ENCODE results near the gene RHBDF2. TPM values are rescaled to one million over a fixed set of nuclear protein-coding genes. Genes with fewer than 3 reads are reported as not detected.
A peak's percentile ranks its signal among the peaks of the same experiment; 100 is the strongest.
"Not testable (repeated sequence)": the region's sequence is repeated elsewhere in the genome, so short reads cannot be mapped to it uniquely, and the experiment has no call there.

Gene RHBDF2
- total and polyA plus RNA-seq, 4 experiments from 2014 or later, result 5.4 to 62.2 (median 32.6) TPM

DNA sequence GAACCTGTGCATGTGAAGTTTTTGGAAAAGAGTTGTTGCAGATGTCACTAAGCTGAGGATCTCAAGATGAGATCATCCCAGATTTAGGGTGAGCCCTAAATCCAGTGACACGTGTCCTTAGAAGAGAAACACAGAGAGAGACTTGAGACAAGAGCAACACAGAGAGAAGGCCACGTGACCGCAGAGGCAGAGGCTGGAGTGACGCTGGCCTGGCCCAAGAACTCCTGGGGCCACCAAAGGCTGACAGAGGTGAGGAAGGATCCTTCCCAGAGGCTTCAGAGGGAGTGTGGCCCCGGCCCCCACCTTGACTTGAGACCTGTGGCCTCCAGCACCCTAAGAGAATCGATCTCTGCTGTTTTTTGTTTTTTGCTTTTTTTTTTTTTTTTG is 12.1 kb upstream of the RHBDF2 start:
- peaks cover 74% of the 10 kb centered on the region for H3K4me1 ChIP-seq (ENCODE audit: insufficient read depth, low read length)
- H3K27ac Mint-ChIP-seq, result peak overlapping the region; percentile 87 to 98 (median 94)

DNA sequence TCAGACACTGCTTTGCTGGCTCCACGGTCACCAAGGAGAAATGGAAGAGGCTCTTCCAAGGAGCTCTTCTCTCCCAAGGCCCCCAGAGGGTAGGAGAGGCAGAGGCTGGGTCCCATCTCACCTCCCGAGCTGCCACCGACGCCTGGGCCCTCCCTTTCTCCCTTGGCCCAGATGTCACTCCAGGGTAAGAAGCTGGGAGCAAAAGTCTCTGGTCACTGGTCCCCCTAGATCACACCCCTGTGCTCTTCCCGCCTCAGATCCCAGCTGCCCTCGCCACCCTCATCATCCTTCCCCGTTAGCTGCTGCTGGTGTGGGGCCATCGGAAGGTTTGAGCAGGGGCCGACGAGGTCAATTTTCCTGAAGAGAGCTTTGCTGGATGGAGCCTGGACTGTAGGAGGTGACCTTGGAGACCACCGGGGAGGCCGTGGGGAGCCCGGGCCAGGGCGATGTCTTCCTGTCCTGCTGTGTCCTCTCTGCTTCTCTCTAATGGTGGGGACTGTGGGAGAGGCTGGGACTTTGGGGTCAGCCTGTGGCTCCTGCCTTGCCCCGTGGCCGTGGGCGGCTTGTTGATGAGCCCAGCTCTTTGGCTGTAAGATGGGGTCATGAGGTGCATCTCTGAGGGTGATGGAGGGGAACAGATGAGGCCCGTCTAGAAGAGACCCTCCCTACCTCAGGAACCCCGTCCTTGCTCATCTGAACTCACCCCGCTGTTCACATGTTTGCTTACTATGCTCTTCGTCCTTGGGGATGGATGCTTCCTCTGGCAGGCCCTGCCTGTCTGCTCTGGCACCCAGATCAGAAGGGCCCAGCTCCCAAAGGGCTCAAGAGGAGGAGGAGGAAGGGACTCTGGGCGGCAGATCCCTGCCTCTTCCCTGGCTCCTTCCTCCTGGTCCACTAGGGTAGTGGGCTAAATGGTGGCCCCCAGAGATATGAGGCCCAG is 11.4 kb upstream of the RHBDF2 start:
- DNase-seq, result peak in 1 of 5 donors; percentile 25
- ChIA-PET CTCF (ENCODE audit: partially characterized antibody) (interaction anchor here (1.0 to 3.5 kb wide), 6 partner anchors 10 to 169 kb away, joined by 4 to 19 read pairs (median 9); partner anchors contain the start of gene AANAT), POLR2A (ENCODE audit: partially characterized antibody) (interaction anchor here (0.7 to 6.9 kb wide), 6 partner anchors 11 to 60 kb away, joined by 3 to 68 read pairs (median 10); partner anchors contain the start of genes AANAT, RHBDF2 and UBE2O)
- no peaks in the 10 kb centered on the region for H3K9me3 Mint-ChIP-seq
- peak overlapping the region in 5 of 8 donors; percentile 45 to 70 (median 62) for H3K4me3 Mint-ChIP-seq
- peaks cover 22 to 61% (median 44%) of the 10 kb centered on the region in 4 donors for H3K4me1 Mint-ChIP-seq
- H3K27me3 Mint-ChIP-seq, result no peaks in the 10 kb centered on the region
- peak overlapping the region; percentile 35 to 98 (median 94) for H3K27ac Mint-ChIP-seq
- Histone ChIP-seq H3K9me3 (ENCODE audit: control insufficient read depth in 1 of 2, low read length in 2 of 2) (no peaks in the 10 kb centered on the region), H3K27ac (ENCODE audit: low read depth, low read length) (no peak overlapping the region), H3K4me1 (ENCODE audit: insufficient read depth, low read length) (peaks cover 68% of the 10 kb centered on the region), H3K4me3 (ENCODE audit: low read length in 2 of 2) (no peak overlapping the region), H3K36me3 (ENCODE audit: insufficient read depth, low read length) (no peaks in the 10 kb centered on the region), H3K27me3 (ENCODE audit: insufficient read depth, low read length) (no peaks in the 10 kb centered on the region)
- H3K36me3 Mint-ChIP-seq, result no peaks in the 10 kb centered on the region
- intact Hi-C loops (cut with micrococcal nuclease), result no loop called here

More for the DNA sequence above, 12.1 kb upstream of the RHBDF2 start:
- H3K9me3 ChIP-seq (ENCODE audit: control insufficient read depth in 1 of 2, low read length in 2 of 2), result no peaks in the 10 kb centered on the region
- H3K36me3 Mint-ChIP-seq, result no peaks in the 10 kb centered on the region
- CTCF ChIA-PET (ENCODE audit: partially characterized antibody), result interaction anchor here (2.6 to 3.5 kb wide), 3 partner anchors 9 to 111 kb away, joined by 8 to 19 read pairs (median 14); partner anchors contain the start of gene AANAT
- intact Hi-C loops (cut with micrococcal nuclease), result no loop called here
- H3K36me3 ChIP-seq (ENCODE audit: insufficient read depth, low read length), result no peaks in the 10 kb centered on the region
- no peaks in the 10 kb centered on the region for H3K9me3 Mint-ChIP-seq
- no peaks in the 10 kb centered on the region for H3K27me3 ChIP-seq (ENCODE audit: insufficient read depth, low read length)
- no peak overlapping the region for H3K27ac ChIP-seq (ENCODE audit: low read depth, low read length)
- POLR2A ChIA-PET (ENCODE audit: partially characterized antibody), result interaction anchor here (0.6 to 6.9 kb wide), 5 partner anchors 12 to 60 kb away, joined by 4 to 68 read pairs (median 13); partner anchors contain the start of genes RHBDF2 and UBE2O
- H3K4me3 ChIP-seq (ENCODE audit: low read length in 2 of 2), result no peak overlapping the region
- peaks cover 28 to 67% (median 47%) of the 10 kb centered on the region in 4 donors for H3K4me1 Mint-ChIP-seq
- DNase-seq, result peak in 1 of 5 donors; percentile 5
- H3K4me3 Mint-ChIP-seq, result peak overlapping the region in 7 of 8 donors; percentile 5 to 70 (median 52)
- H3K27me3 Mint-ChIP-seq, result no peaks in the 10 kb centered on the region

DNA sequence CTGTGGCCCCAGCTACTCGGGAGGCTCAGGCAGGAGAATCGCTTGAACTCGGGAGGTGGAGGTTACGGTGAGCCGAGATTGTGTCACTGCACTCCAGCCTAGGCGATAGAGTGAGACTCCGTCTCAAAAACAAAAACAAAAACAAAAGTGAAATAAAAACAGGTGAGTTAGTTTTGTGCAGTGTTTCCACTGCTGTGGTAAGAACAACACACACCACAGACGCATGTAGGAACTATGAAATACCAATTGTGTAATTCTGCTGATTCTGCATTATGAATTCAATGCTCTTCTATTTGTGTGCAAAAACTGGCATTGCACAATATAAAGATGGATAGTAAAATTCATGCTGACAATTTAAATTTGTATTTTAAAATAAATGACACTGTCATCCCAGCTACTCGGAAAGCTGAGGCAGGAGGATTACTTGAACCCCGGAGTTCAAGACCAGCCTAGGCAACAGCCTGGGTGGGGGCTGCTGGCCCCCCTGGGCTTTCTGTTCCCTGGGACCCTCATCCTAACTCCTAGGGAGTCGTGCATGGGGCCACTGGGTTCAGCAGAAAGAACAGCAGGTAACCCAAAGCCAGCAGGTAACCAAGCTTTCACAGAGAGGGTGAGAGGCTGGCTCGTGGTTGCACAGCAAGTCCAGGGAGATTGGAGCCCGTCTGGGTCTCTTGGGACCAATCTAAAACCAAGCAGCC is 10.6 kb upstream of the RHBDF2 start:
- intact Hi-C loops (cut with micrococcal nuclease), result no loop called here
- H3K4me3 ChIP-seq (ENCODE audit: low read length in 2 of 2), result no peak overlapping the region

DNA sequence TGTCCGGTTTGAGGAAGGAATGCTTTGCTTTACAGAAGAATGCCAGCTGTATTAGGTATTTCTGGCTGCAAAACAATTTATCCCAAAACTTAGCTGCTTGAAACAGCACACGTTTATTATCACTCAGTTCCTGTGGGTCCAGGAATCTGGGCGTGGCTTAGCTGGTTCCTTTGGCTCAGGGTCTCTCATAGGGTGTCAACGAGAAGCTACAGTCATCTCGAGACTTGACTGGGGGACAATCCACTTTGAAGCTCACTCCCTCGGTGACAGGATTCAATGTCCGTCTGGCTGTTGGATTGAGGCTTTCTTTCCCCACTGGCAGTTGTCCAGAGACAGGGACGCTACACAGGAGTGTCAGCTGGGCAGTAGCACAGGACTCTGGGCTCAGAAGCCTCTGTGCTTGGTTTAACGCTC is 9.6 kb upstream of the RHBDF2 start:
- no peak overlapping the region for H3K4me3 Mint-ChIP-seq
- no peak for DNase-seq
- no peak overlapping the region for H3K4me3 ChIP-seq (ENCODE audit: low read length in 2 of 2)
- H3K4me1 ChIP-seq (ENCODE audit: insufficient read depth, low read length), result peaks cover 59% of the 10 kb centered on the region
- intact Hi-C loops (cut with micrococcal nuclease), result no loop called here
- POLR2A ChIA-PET (ENCODE audit: partially characterized antibody), result interaction anchor here (6.9 kb wide), 1 partner anchor 9 kb away, joined by 68 read pairs; the partner anchor contains the start of gene RHBDF2
- peak overlapping the region in 4 of 7 donors; percentile 78 to 93 (median 89) for H3K27ac Mint-ChIP-seq
- CTCF ChIA-PET (ENCODE audit: partially characterized antibody), result interaction anchor here (0.7 to 3.3 kb wide), 6 partner anchors 12 to 114 kb away, joined by 3 to 19 read pairs (median 4); partner anchors contain the start of gene AANAT
- H3K27ac ChIP-seq (ENCODE audit: low read depth, low read length), result no peak overlapping the region
- peaks cover 21 to 63% (median 44%) of the 10 kb centered on the region in 4 donors for H3K4me1 Mint-ChIP-seq
- no peaks in the 10 kb centered on the region for H3K27me3 ChIP-seq (ENCODE audit: insufficient read depth, low read length)
- H3K9me3 Mint-ChIP-seq, result no peaks in the 10 kb centered on the region
- H3K9me3 ChIP-seq (ENCODE audit: control insufficient read depth in 1 of 2, low read length in 2 of 2), result no peaks in the 10 kb centered on the region
- H3K27me3 Mint-ChIP-seq, result no peaks in the 10 kb centered on the region
- no peaks in the 10 kb centered on the region for H3K36me3 Mint-ChIP-seq
- H3K36me3 ChIP-seq (ENCODE audit: insufficient read depth, low read length), result no peaks in the 10 kb centered on the region

More for the DNA sequence above, 10.6 kb upstream of the RHBDF2 start:
- no peaks in the 10 kb centered on the region for H3K9me3 ChIP-seq (ENCODE audit: control insufficient read depth in 1 of 2, low read length in 2 of 2)
- peaks cover 61% of the 10 kb centered on the region for H3K4me1 ChIP-seq (ENCODE audit: insufficient read depth, low read length)
- no peaks in the 10 kb centered on the region for H3K9me3 Mint-ChIP-seq
- CTCF ChIA-PET (ENCODE audit: partially characterized antibody), result interaction anchor here (1.0 to 3.3 kb wide), 5 partner anchors 11 to 170 kb away, joined by 4 to 19 read pairs (median 5); partner anchors contain the start of gene AANAT
- no peaks in the 10 kb centered on the region for H3K27me3 ChIP-seq (ENCODE audit: insufficient read depth, low read length)
- H3K27ac Mint-ChIP-seq, result peak overlapping the region in 6 of 7 donors; percentile 36 to 93 (median 82)
- H3K4me1 Mint-ChIP-seq, result peaks cover 22 to 63% (median 44%) of the 10 kb centered on the region in 4 donors
- POLR2A ChIA-PET (ENCODE audit: partially characterized antibody), result interaction anchor here (1.0 to 6.9 kb wide), 3 partner anchors 10 to 46 kb away, joined by 3 to 68 read pairs (median 8); partner anchors contain the start of gene RHBDF2
- H3K4me3 Mint-ChIP-seq, result peak overlapping the region in 2 of 8 donors; percentile 30
- no peaks in the 10 kb centered on the region for H3K27me3 Mint-ChIP-seq
- DNase-seq, result peak in 3 of 5 donors; percentile 38 to 48 (median 43)
- no peaks in the 10 kb centered on the region for H3K36me3 Mint-ChIP-seq
- no peak overlapping the region for H3K27ac ChIP-seq (ENCODE audit: low read depth, low read length)
- no peaks in the 10 kb centered on the region for H3K36me3 ChIP-seq (ENCODE audit: insufficient read depth, low read length)

DNA sequence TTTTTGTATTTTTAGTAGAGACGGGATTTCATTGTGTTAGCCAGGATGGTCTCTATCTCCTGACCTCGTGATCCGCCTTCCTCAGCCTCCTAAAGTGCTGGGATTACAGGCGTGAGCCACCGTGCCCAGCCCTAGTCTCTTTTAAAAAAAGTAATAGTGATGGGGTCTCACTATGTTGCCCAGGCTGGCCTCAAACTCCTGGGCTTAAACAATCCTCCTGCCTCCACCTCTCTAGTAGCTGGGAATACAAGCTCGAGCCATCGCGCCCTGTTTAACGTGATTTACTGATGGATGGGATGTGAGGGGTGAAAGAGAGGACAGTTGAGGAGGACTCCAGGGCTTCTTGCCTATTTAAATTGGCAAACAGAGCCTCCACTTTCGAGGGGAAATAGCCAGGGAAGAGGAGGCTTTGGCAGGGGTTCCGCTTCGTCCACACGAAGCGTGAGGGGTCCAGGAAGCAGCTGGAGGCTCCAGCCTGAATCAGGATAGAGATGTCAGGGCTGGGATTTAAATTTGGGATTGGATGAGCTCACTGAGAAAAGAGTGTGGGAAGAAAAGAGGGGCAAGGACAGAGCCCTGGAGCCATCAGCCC is 7.3 kb upstream of the RHBDF2 start:
- H3K9me3 ChIP-seq (ENCODE audit: control insufficient read depth in 1 of 2, low read length in 2 of 2); H3K36me3 ChIP-seq (ENCODE audit: insufficient read depth, low read length); H3K4me3 ChIP-seq (ENCODE audit: low read length in 2 of 2); H3K27ac ChIP-seq (ENCODE audit: low read depth, low read length); H3K36me3 Mint-ChIP-seq; H3K9me3 Mint-ChIP-seq; H3K27me3 Mint-ChIP-seq; intact Hi-C loops (cut with micrococcal nuclease); DNase-seq; H3K27me3 ChIP-seq (ENCODE audit: insufficient read depth, low read length): not testable (repeated sequence)
- CTCF ChIA-PET (ENCODE audit: partially characterized antibody), result interaction anchor here (0.9 to 12.4 kb wide), 11 partner anchors 10 to 173 kb away, joined by 3 to 161 read pairs (median 8); partner anchors contain the start of genes AANAT and SPHK1
- Mint-ChIP-seq H3K4me1 (peaks cover 10 to 41% (median 28%) of the 10 kb centered on the region in 4 donors), H3K4me3 (peak overlapping the region in 1 of 8 donors; percentile 49), H3K27ac (peak overlapping the region in 3 of 7 donors; percentile 32 to 85 (median 62))
- POLR2A ChIA-PET (ENCODE audit: partially characterized antibody), result interaction anchor here (1.0 to 5.0 kb wide), 3 partner anchors 16 to 103 kb away, joined by 3 to 38 read pairs (median 3); partner anchors contain the start of gene AANAT
- H3K4me1 ChIP-seq (ENCODE audit: insufficient read depth, low read length), result peaks cover 39% of the 10 kb centered on the region
